Activated naive CD4-positive, alpha-beta T cell treated with anti-CD3 and anti-CD28 coated beads, Interleukin-2, amount 50 U/mL, for 24 hours (primary cell): ENCODE measurements around the gene MIS18BP1.

Experiments
- H3K27ac Mint-ChIP-seq: one replicate; pipeline ENCODE4 v1.8.0; 2021; ENCODE audit warnings: mild to moderate bottlenecking, mixed read lengths
- H3K27me3 Mint-ChIP-seq: one replicate; pipeline ENCODE4 v1.8.0; 2021; ENCODE audit warnings: mixed read lengths
- H3K36me3 Mint-ChIP-seq: one replicate; pipeline ENCODE4 v1.8.0; 2021; ENCODE audit warnings: mixed read lengths
- H3K4me1 Mint-ChIP-seq: one replicate; pipeline ENCODE4 v1.8.0; 2021; ENCODE audit warnings: mixed read lengths
- H3K4me3 Mint-ChIP-seq: one replicate; pipeline ENCODE4 v1.8.0; 2021; ENCODE audit warnings: mild to moderate bottlenecking, mixed read lengths
- H3K9me3 Mint-ChIP-seq: one replicate; pipeline ENCODE4 v1.8.0; 2021; ENCODE audit warnings: mixed read lengths

Gene MIS18BP1

GRCh38 chr14:45204241-45204640, 48.8 kb downstream of the MIS18BP1 start:
- H3K4me3 Mint-ChIP-seq: no peak overlapping the region

GRCh38 chr14:45201905-45202304, 51.1 kb downstream of the MIS18BP1 start:
- H3K27me3 Mint-ChIP-seq: no peaks in the 10 kb centered on the region
- no peak overlapping the region for H3K27ac Mint-ChIP-seq
- no peak overlapping the region for H3K4me3 Mint-ChIP-seq
- peaks cover 8% of the 10 kb centered on the region for H3K36me3 Mint-ChIP-seq
- no peaks in the 10 kb centered on the region for H3K4me1 Mint-ChIP-seq
- H3K9me3 Mint-ChIP-seq: peaks cover 4% of the 10 kb centered on the region

More at GRCh38 chr14:45204241-45204640, 48.8 kb downstream of the MIS18BP1 start:
- Mint-ChIP-seq H3K36me3 (peaks cover 11% of the 10 kb centered on the region), H3K27ac (peak overlapping the region; percentile 41), H3K27me3 (no peaks in the 10 kb centered on the region), H3K9me3 (peaks cover 5% of the 10 kb centered on the region), H3K4me1 (no peaks in the 10 kb centered on the region)

- peaks cover 8% of the 10 kb centered on the region for H3K4me1 Mint-ChIP-seq
- peaks cover 5% of the 10 kb centered on the region for H3K36me3 Mint-ChIP-seq
- H3K27ac Mint-ChIP-seq: no peak overlapping the region
- H3K9me3 Mint-ChIP-seq: no peaks in the 10 kb centered on the region
- H3K4me3 Mint-ChIP-seq: no peak overlapping the region
- no peaks in the 10 kb centered on the region for H3K27me3 Mint-ChIP-seq
Measured at GRCh38 chr14:45199230-45199629, 53.8 kb downstream of the MIS18BP1 start.

GRCh38 chr14:45198551-45198950, 54.5 kb downstream of the MIS18BP1 start:
- no peak overlapping the region for H3K27ac Mint-ChIP-seq
- no peak overlapping the region for H3K4me3 Mint-ChIP-seq
- H3K4me1 Mint-ChIP-seq: peaks cover 8% of the 10 kb centered on the region
- H3K9me3 Mint-ChIP-seq: no peaks in the 10 kb centered on the region
- H3K36me3 Mint-ChIP-seq: peaks cover 5% of the 10 kb centered on the region
- no peaks in the 10 kb centered on the region for H3K27me3 Mint-ChIP-seq

GRCh38 chr14:45194964-45195363, 58.0 kb downstream of the MIS18BP1 start:
- peaks cover 8% of the 10 kb centered on the region for H3K4me1 Mint-ChIP-seq
- no peaks in the 10 kb centered on the region for H3K9me3 Mint-ChIP-seq
- H3K27ac Mint-ChIP-seq: peak overlapping the region; percentile 23
- no peak overlapping the region for H3K4me3 Mint-ChIP-seq
- H3K36me3 Mint-ChIP-seq: peaks cover 7% of the 10 kb centered on the region
- H3K27me3 Mint-ChIP-seq: no peaks in the 10 kb centered on the region

GRCh38 chr14:45185100-45185814, 67.7 kb downstream of the MIS18BP1 start:
- H3K27me3 Mint-ChIP-seq: no peaks in the 10 kb centered on the region
- H3K4me1 Mint-ChIP-seq: no peaks in the 10 kb centered on the region
- H3K27ac Mint-ChIP-seq: no peak overlapping the region
- H3K36me3 Mint-ChIP-seq: peaks cover 9% of the 10 kb centered on the region
- no peak overlapping the region for H3K4me3 Mint-ChIP-seq
- H3K9me3 Mint-ChIP-seq: no peaks in the 10 kb centered on the region

GRCh38 chr14:45181806-45182205, 71.2 kb downstream of the MIS18BP1 start:
- Mint-ChIP-seq H3K27ac (no peak overlapping the region), H3K36me3 (peaks cover 6% of the 10 kb centered on the region), H3K4me3 (no peak overlapping the region), H3K27me3 (no peaks in the 10 kb centered on the region), H3K4me1 (no peaks in the 10 kb centered on the region), H3K9me3 (no peaks in the 10 kb centered on the region)

- no peak overlapping the region for H3K4me3 Mint-ChIP-seq
Measured at GRCh38 chr14:45181329-45181728, 71.7 kb downstream of the MIS18BP1 start.

GRCh38 chr14:45177076-45177475, 75.9 kb downstream of the MIS18BP1 start:
- peaks cover 13% of the 10 kb centered on the region for H3K36me3 Mint-ChIP-seq
- no peak overlapping the region for H3K4me3 Mint-ChIP-seq
- no peaks in the 10 kb centered on the region for H3K27me3 Mint-ChIP-seq
- no peaks in the 10 kb centered on the region for H3K9me3 Mint-ChIP-seq
- H3K27ac Mint-ChIP-seq: no peak overlapping the region
- H3K4me1 Mint-ChIP-seq: no peaks in the 10 kb centered on the region

More at GRCh38 chr14:45181329-45181728, 71.7 kb downstream of the MIS18BP1 start:
- Mint-ChIP-seq H3K9me3 (no peaks in the 10 kb centered on the region), H3K4me1 (no peaks in the 10 kb centered on the region), H3K36me3 (peaks cover 7% of the 10 kb centered on the region), H3K27me3 (no peaks in the 10 kb centered on the region), H3K27ac (no peak overlapping the region)

GRCh38 chr14:45169906-45170305, 83.1 kb downstream of the MIS18BP1 start:
- H3K27me3 Mint-ChIP-seq: no peaks in the 10 kb centered on the region
- H3K36me3 Mint-ChIP-seq: peaks cover 9% of the 10 kb centered on the region
- H3K4me3 Mint-ChIP-seq: no peak overlapping the region
- H3K27ac Mint-ChIP-seq: no peak overlapping the region
- H3K4me1 Mint-ChIP-seq: no peaks in the 10 kb centered on the region
- no peaks in the 10 kb centered on the region for H3K9me3 Mint-ChIP-seq

- Mint-ChIP-seq H3K9me3 (no peaks in the 10 kb centered on the region), H3K4me1 (no peaks in the 10 kb centered on the region), H3K27ac (no peak overlapping the region), H3K27me3 (no peaks in the 10 kb centered on the region), H3K4me3 (no peak overlapping the region), H3K36me3 (peaks cover 3% of the 10 kb centered on the region)
Measured at GRCh38 chr14:45156067-45156466, 96.9 kb downstream of the MIS18BP1 start.
